ENCODE results near the gene MINDY4. TPM values are rescaled to one million over a fixed set of nuclear protein-coding genes. Genes with fewer than 3 reads are reported as not detected.

MINDY4 gene
- polyA plus RNA-seq, 3 donors: 0.15 to 0.17 TPM; not detected in 1

DNA sequence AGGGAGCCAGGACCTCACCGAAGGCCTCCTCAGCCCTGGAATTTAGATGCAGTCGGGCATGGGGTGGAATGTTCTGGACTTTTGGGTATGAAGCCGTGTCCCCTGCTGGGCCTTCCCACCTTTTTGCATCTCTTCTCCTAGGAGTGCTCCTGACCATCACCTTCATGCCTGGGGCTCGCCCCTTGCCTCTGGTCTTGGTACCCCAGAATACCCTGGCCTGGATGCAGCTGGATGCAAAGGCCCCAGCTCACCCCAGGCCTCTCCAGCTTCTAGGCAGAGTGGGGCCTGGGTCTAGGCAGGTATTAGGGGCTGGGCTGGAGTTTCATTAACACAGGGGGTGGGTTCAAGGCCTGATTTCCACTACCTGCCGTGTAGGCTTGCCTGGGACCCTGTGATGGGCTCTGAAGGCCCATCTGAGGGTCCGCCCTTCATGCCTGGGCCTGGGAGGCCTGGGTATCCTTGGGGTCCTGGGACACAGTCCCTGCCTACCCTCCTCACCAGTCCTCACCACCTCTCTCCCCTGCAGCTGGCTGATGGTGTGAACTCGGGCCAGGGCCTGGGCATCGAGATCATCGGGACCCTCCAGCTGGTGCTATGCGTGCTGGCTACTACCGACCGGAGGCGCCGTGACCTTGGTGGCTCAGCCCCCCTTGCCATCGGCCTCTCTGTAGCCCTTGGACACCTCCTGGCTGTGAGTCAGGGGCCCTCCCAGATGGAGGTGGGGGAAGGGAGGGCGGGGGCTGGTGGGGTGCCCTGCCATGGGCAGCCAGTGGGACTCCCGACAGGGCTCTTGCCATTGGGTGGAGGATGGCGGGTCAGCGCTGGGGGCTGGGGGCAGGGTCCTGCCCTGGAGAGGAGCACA lies 150.6 kb downstream of the MINDY4 start:
- TF ChIP-seq, protein P1, sequence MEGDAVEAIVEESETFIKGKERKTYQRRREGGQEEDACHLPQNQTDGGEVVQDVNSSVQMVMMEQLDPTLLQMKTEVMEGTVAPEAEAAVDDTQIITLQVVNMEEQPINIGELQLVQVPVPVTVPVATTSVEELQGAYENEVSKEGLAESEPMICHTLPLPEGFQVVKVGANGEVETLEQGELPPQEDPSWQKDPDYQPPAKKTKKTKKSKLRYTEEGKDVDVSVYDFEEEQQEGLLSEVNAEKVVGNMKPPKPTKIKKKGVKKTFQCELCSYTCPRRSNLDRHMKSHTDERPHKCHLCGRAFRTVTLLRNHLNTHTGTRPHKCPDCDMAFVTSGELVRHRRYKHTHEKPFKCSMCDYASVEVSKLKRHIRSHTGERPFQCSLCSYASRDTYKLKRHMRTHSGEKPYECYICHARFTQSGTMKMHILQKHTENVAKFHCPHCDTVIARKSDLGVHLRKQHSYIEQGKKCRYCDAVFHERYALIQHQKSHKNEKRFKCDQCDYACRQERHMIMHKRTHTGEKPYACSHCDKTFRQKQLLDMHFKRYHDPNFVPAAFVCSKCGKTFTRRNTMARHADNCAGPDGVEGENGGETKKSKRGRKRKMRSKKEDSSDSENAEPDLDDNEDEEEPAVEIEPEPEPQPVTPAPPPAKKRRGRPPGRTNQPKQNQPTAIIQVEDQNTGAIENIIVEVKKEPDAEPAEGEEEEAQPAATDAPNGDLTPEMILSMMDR (IDR thresholded peaks at IDR 0.05): no peak
- H3K27ac Mint-ChIP-seq: no peak overlapping the region
- no peaks in the 10 kb centered on the region for H3K36me3 Mint-ChIP-seq
- Histone ChIP-seq H3K4me1 (ENCODE audit: control insufficient read depth in 1 of 2, insufficient read depth in 2 of 2, low read length in 2 of 2) (no peaks in the 10 kb centered on the region), H2AFZ (ENCODE audit: insufficient read depth, low read depth, low read length, poor library complexity, severe bottlenecking) (no peak overlapping the region), H3K9me3 (replicated peaks in 1 of 2; ENCODE audit: control insufficient read depth in 1 of 2, insufficient read depth in 1 of 2, low read length in 2 of 2) (peaks cover 0 to under 1% of the 10 kb centered on the region in 2 donors), H3K27ac (ENCODE audit: low read depth in 1 of 2, low read length in 2 of 2) (no peak overlapping the region), H3K36me3 (replicated peaks in 1 of 2; ENCODE audit: control insufficient read depth in 1 of 2, insufficient read depth in 2 of 2, low read length in 2 of 2) (no peaks in the 10 kb centered on the region), H3K9ac (ENCODE audit: insufficient read depth, low read length, poor library complexity, severe bottlenecking) (no peak overlapping the region), H3K4me2 (replicated peaks; ENCODE audit: extremely low read depth, low read length, poor library complexity, severe bottlenecking) (no peak overlapping the region), H3K79me2 (ENCODE audit: insufficient read depth, low read length) (no peaks in the 10 kb centered on the region), H3K27me3 (ENCODE audit: control insufficient read depth in 2 of 2, insufficient read depth in 2 of 2, low read length in 2 of 2) (no peaks in the 10 kb centered on the region), H4K20me1 (ENCODE audit: insufficient read depth, low read length) (no peaks in the 10 kb centered on the region), H3K4me3 (replicated peaks in 1 of 3; ENCODE audit: low read depth in 2 of 3, low read length in 3 of 3) (no peak overlapping the region)
- no peaks in the 10 kb centered on the region for H3K4me1 Mint-ChIP-seq
- H3K9me3 Mint-ChIP-seq: peaks cover 0 to 3% (median under 1%) of the 10 kb centered on the region in 7 donors
- 94% methylated on average over 14 of the region's 19 CpGs for WGBS (ENCODE audit: insufficient coverage)
- peaks cover 0 to 5% (median 1%) of the 10 kb centered on the region in 3 donors for H3K27me3 Mint-ChIP-seq (ENCODE audit: low read depth in 3 of 3)
- H3K4me3 Mint-ChIP-seq: no peak overlapping the region
- no peak for DNase-seq
- intact Hi-C loops (cut with micrococcal nuclease): no loop called here

DNA sequence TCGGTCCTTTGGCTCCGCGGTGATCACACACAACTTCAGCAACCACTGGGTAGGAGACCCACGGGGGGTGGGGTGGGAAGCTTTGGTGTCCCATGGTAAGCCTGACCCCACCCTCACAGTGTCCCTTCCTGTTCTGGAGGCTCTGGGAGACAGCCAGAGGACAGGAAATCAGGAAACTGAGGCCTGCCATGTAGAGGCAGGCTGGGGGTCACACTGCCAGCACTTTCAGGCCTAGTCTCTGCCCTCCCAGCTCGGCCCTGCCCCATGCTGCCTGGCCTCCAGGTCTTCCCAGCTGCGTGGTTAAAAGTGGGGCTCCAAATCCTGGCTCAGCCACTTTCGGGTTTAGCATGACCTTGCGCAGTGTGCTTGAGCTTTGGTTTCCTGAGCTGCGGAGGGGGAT lies 151.4 kb downstream of the MINDY4 start:
- DNase-seq: no peak
- H4K20me1 ChIP-seq (ENCODE audit: insufficient read depth, low read length): no peaks in the 10 kb centered on the region
- H3K9ac ChIP-seq (ENCODE audit: insufficient read depth, low read length, poor library complexity, severe bottlenecking): no peak overlapping the region
- TF ChIP-seq, protein P1 (IDR thresholded peaks at IDR 0.05): no peak
- no peaks in the 10 kb centered on the region for H3K36me3 Mint-ChIP-seq
- peaks cover 0 to 5% (median 0%) of the 10 kb centered on the region in 3 donors for H3K27me3 Mint-ChIP-seq (ENCODE audit: low read depth in 3 of 3)
- WGBS (ENCODE audit: insufficient coverage): 98% methylated on average over 4 of the region's 9 CpGs
- intact Hi-C loops (cut with micrococcal nuclease): no loop called here
- no peaks in the 10 kb centered on the region for H3K27me3 ChIP-seq (ENCODE audit: control insufficient read depth in 2 of 2, insufficient read depth in 2 of 2, low read length in 2 of 2)
- no peak overlapping the region for H2AFZ ChIP-seq (ENCODE audit: insufficient read depth, low read depth, low read length, poor library complexity, severe bottlenecking)
- H3K4me3 ChIP-seq (replicated peaks in 1 of 3; ENCODE audit: low read depth in 2 of 3, low read length in 3 of 3): no peak overlapping the region
- no peak overlapping the region for H3K4me3 Mint-ChIP-seq
- H3K4me1 ChIP-seq (ENCODE audit: control insufficient read depth in 1 of 2, insufficient read depth in 2 of 2, low read length in 2 of 2): no peaks in the 10 kb centered on the region
- H3K4me1 Mint-ChIP-seq: no peaks in the 10 kb centered on the region
- peaks cover 0 to 7% of the 10 kb centered on the region in 2 donors for H3K9me3 ChIP-seq (replicated peaks in 1 of 2; ENCODE audit: control insufficient read depth in 1 of 2, insufficient read depth in 1 of 2, low read length in 2 of 2)
- H3K9me3 Mint-ChIP-seq: peaks cover 2 to 10% (median 6%) of the 10 kb centered on the region in 7 donors
- no peak overlapping the region for H3K27ac Mint-ChIP-seq
- H3K27ac ChIP-seq (ENCODE audit: low read depth in 1 of 2, low read length in 2 of 2): no peak overlapping the region
- no peaks in the 10 kb centered on the region for H3K79me2 ChIP-seq (ENCODE audit: insufficient read depth, low read length)
- no peak overlapping the region for H3K4me2 ChIP-seq (replicated peaks; ENCODE audit: extremely low read depth, low read length, poor library complexity, severe bottlenecking)
- no peaks in the 10 kb centered on the region for H3K36me3 ChIP-seq (replicated peaks in 1 of 2; ENCODE audit: control insufficient read depth in 1 of 2, insufficient read depth in 2 of 2, low read length in 2 of 2)
